ENCODE results near the gene PACSIN1.

- no peak for TF ChIP-seq CTCF (IDR thresholded peaks at IDR 0.05)
- TF ChIP-seq POLR2A (IDR thresholded peaks at IDR 0.05), result no peak
These were observed 72.7 kb downstream of the PACSIN1 start for GRCh38 chr6:34538581-34538980.
